Measurements from ENCODE around the gene CLIC1. TPM values are rescaled to one million over a fixed set of nuclear protein-coding genes. Genes with fewer than 3 reads are reported as not detected.

CLIC1 gene
- polyA plus RNA-seq, 3 donors = 268 to 296 (median 292) TPM

- no peak for DNase-seq (ENCODE audit: extremely low read depth in 1 of 11, low read depth in 9 of 11, low spot score in 4 of 11)
Measured at GRCh38 chr6:31691564-31692108, 44.7 kb downstream of the CLIC1 start.

GRCh38 chr6:31691078-31691463 is 45.3 kb downstream of the CLIC1 start:
- no peak for DNase-seq (ENCODE audit: extremely low read depth in 1 of 11, low read depth in 9 of 11, low spot score in 4 of 11)

GRCh38 chr6:31690231-31691077 is 45.9 kb downstream of the CLIC1 start:
- DNase-seq (ENCODE audit: extremely low read depth in 1 of 11, low read depth in 9 of 11, low spot score in 4 of 11) = no peak

GRCh38 chr6:31689249-31690110 is 46.9 kb downstream of the CLIC1 start:
- DNase-seq (ENCODE audit: extremely low read depth in 1 of 11, low read depth in 9 of 11, low spot score in 4 of 11) = no peak

- DNase-seq (ENCODE audit: extremely low read depth in 1 of 11, low read depth in 9 of 11, low spot score in 4 of 11) = no peak
Measured at GRCh38 chr6:31687860-31688693, 48.3 kb downstream of the CLIC1 start.

- no peak for DNase-seq (ENCODE audit: extremely low read depth in 1 of 11, low read depth in 9 of 11, low spot score in 4 of 11)
Measured at GRCh38 chr6:31687321-31687720, 49.0 kb downstream of the CLIC1 start.

- no peak for DNase-seq (ENCODE audit: extremely low read depth in 1 of 11, low read depth in 9 of 11, low spot score in 4 of 11)
Measured at GRCh38 chr6:31686483-31686882, 49.8 kb downstream of the CLIC1 start.

GRCh38 chr6:31683591-31683990 is 52.7 kb downstream of the CLIC1 start:
- no peak for DNase-seq (ENCODE audit: extremely low read depth in 1 of 11, low read depth in 9 of 11, low spot score in 4 of 11)

- peak in 2 of 11 donors; percentile 49 for DNase-seq (ENCODE audit: extremely low read depth in 1 of 11, low read depth in 9 of 11, low spot score in 4 of 11)
Measured at GRCh38 chr6:31681135-31681671, 55.1 kb downstream of the CLIC1 start.

Other genes starting within 250 kb of the CLIC1 start
- 1 to 10 TPM; 1.4 to 1.8 (median 1.5) TPM for gene MICB, start 238.4 kb downstream of the CLIC1 start, polyA plus RNA-seq (ENCODE audit: insufficient read length in 3 of 3)
- gene MCCD1, start 207.6 kb downstream of the CLIC1 start, polyA plus RNA-seq (ENCODE audit: insufficient read length in 3 of 3) = 10 to 100 TPM; 13.5 to 19.2 (median 17.9) TPM
- 100 to 1,000 TPM; 573 to 689 (median 586) TPM for gene DDX39B, start 194.5 kb downstream of the CLIC1 start, polyA plus RNA-seq (ENCODE audit: insufficient read length in 3 of 3)
- 10 to 100 TPM in 2 of 3 donors, 1 to 10 TPM in 1; 5.9 to 11.5 (median 11.0) TPM for gene ATP6V1G2, start 189.9 kb downstream of the CLIC1 start, polyA plus RNA-seq (ENCODE audit: insufficient read length in 3 of 3)
- 10 to 100 TPM; 17.0 to 28.4 (median 27.7) TPM for gene NFKBIL1, start 188.9 kb downstream of the CLIC1 start, polyA plus RNA-seq (ENCODE audit: insufficient read length in 3 of 3)
- gene LTA, start 164.2 kb downstream of the CLIC1 start, polyA plus RNA-seq (ENCODE audit: insufficient read length in 3 of 3) = under 1 TPM; 0.26 to 0.43 (median 0.33) TPM
- under 1 TPM; 0.18 to 0.40 (median 0.24) TPM for gene TNF, start 161.0 kb downstream of the CLIC1 start, polyA plus RNA-seq (ENCODE audit: insufficient read length in 3 of 3)
- gene LTB, start 154.1 kb downstream of the CLIC1 start, polyA plus RNA-seq (ENCODE audit: insufficient read length in 3 of 3) = 1 to 10 TPM in 2 of 3 donors, under 1 TPM in 1; 0.53 to 2.3 (median 2.2) TPM
- 1 to 10 TPM; 4.4 to 6.5 (median 6.3) TPM for gene LST1, start 150.3 kb downstream of the CLIC1 start, polyA plus RNA-seq (ENCODE audit: insufficient read length in 3 of 3)
- under 1 TPM in 2 of 3 donors, not detected in 1; 0.19 TPM for gene NCR3, start 143.5 kb downstream of the CLIC1 start, polyA plus RNA-seq (ENCODE audit: insufficient read length in 3 of 3)
- 10 to 100 TPM; 63.3 to 80.6 (median 78.2) TPM for gene AIF1, start 121.3 kb downstream of the CLIC1 start, polyA plus RNA-seq (ENCODE audit: insufficient read length in 3 of 3)
- gene PRRC2A, start 115.8 kb downstream of the CLIC1 start, polyA plus RNA-seq (ENCODE audit: insufficient read length in 3 of 3) = 100 to 1,000 TPM; 161 to 211 (median 207) TPM
- 100 to 1,000 TPM; 243 to 263 (median 257) TPM for gene BAG6, start 83.9 kb downstream of the CLIC1 start, polyA plus RNA-seq (ENCODE audit: insufficient read length in 3 of 3)
- 100 to 1,000 TPM; 105 to 114 (median 110) TPM for gene APOM, start 80.6 kb downstream of the CLIC1 start, polyA plus RNA-seq (ENCODE audit: insufficient read length in 3 of 3)
- gene C6orf47, start 75.8 kb downstream of the CLIC1 start, polyA plus RNA-seq (ENCODE audit: insufficient read length in 3 of 3) = 10 to 100 TPM; 17.3 to 22.9 (median 18.4) TPM
- gene GPANK1, start 71.5 kb downstream of the CLIC1 start, polyA plus RNA-seq (ENCODE audit: insufficient read length in 3 of 3) = 10 to 100 TPM; 28.1 to 33.1 (median 29.9) TPM
- gene CSNK2B, start 70.5 kb downstream of the CLIC1 start, polyA plus RNA-seq (ENCODE audit: insufficient read length in 3 of 3) = 100 to 1,000 TPM; 232 to 252 (median 246) TPM
- 10 to 100 TPM; 22.8 to 30.6 (median 25.3) TPM for gene LY6G5B, start 66.6 kb downstream of the CLIC1 start, polyA plus RNA-seq (ENCODE audit: insufficient read length in 3 of 3)
- gene LY6G5C, start 55.5 kb downstream of the CLIC1 start, polyA plus RNA-seq (ENCODE audit: insufficient read length in 3 of 3) = 1 to 10 TPM; 2.4 to 3.5 (median 3.4) TPM
- gene ABHD16A, start 33.2 kb downstream of the CLIC1 start, polyA plus RNA-seq (ENCODE audit: insufficient read length in 3 of 3) = 10 to 100 TPM; 52.4 to 70.9 (median 61.6) TPM
- gene LY6G6F, start 29.7 kb downstream of the CLIC1 start, polyA plus RNA-seq (ENCODE audit: insufficient read length in 3 of 3) = 1 to 10 TPM in 1 of 3 donors, under 1 TPM in 2; 0.44 to 1.2 (median 0.73) TPM
- gene LY6G6D, start 21.2 kb downstream of the CLIC1 start, polyA plus RNA-seq (ENCODE audit: insufficient read length in 3 of 3) = under 1 TPM in 1 of 3 donors, not detected in 2; 0.20 TPM
- under 1 TPM in 2 of 3 donors, not detected in 1; 0.26 to 0.41 TPM for gene LY6G6C, start 14.8 kb downstream of the CLIC1 start, polyA plus RNA-seq (ENCODE audit: insufficient read length in 3 of 3)
- gene MPIG6B, start 13.2 kb downstream of the CLIC1 start, polyA plus RNA-seq (ENCODE audit: insufficient read length in 3 of 3) = 1 to 10 TPM; 1.6 TPM
- gene DDAH2, start 7.2 kb downstream of the CLIC1 start, polyA plus RNA-seq (ENCODE audit: insufficient read length in 3 of 3) = 100 to 1,000 TPM; 152 to 237 (median 188) TPM
- gene MSH5, start 3.5 kb upstream of the CLIC1 start, polyA plus RNA-seq (ENCODE audit: insufficient read length in 3 of 3) = 10 to 100 TPM; 21.4 to 59.0 (median 22.1) TPM
- 10 to 100 TPM in 2 of 3 donors, 1 to 10 TPM in 1; 6.8 to 17.2 (median 10.0) TPM for gene SAPCD1, start 26.1 kb upstream of the CLIC1 start, polyA plus RNA-seq (ENCODE audit: insufficient read length in 3 of 3)
- 10 to 100 TPM in 1 of 3 donors, 1 to 10 TPM in 2; 7.3 to 13.9 (median 8.5) TPM for gene VWA7, start 40.8 kb upstream of the CLIC1 start, polyA plus RNA-seq (ENCODE audit: insufficient read length in 3 of 3)
- 10 to 100 TPM; 58.7 to 72.2 (median 61.2) TPM for gene VARS1, start 59.2 kb upstream of the CLIC1 start, polyA plus RNA-seq (ENCODE audit: insufficient read length in 3 of 3)
- 10 to 100 TPM; 72.1 to 90.4 (median 82.4) TPM for gene LSM2, start 70.4 kb upstream of the CLIC1 start, polyA plus RNA-seq (ENCODE audit: insufficient read length in 3 of 3)
- 1 to 10 TPM; 3.3 to 5.0 (median 4.0) TPM for gene HSPA1L, start 78.8 kb upstream of the CLIC1 start, polyA plus RNA-seq (ENCODE audit: insufficient read length in 3 of 3)
- gene HSPA1A, start 79.0 kb upstream of the CLIC1 start, polyA plus RNA-seq (ENCODE audit: insufficient read length in 3 of 3) = 100 to 1,000 TPM in 2 of 3 donors, 10 to 100 TPM in 1; 84.4 to 121 (median 116) TPM
- gene HSPA1B, start 91.2 kb upstream of the CLIC1 start, polyA plus RNA-seq (ENCODE audit: insufficient read length in 3 of 3) = 100 to 1,000 TPM; 119 to 167 (median 142) TPM
- 10 to 100 TPM; 74.6 to 79.3 (median 78.1) TPM for gene NEU1, start 126.3 kb upstream of the CLIC1 start, polyA plus RNA-seq (ENCODE audit: insufficient read length in 3 of 3)
- gene SLC44A4, start 142.5 kb upstream of the CLIC1 start, polyA plus RNA-seq (ENCODE audit: insufficient read length in 3 of 3) = 10 to 100 TPM; 40.7 to 82.8 (median 51.9) TPM
- 10 to 100 TPM; 74.6 to 98.4 (median 83.9) TPM for gene EHMT2, start 161.2 kb upstream of the CLIC1 start, polyA plus RNA-seq (ENCODE audit: insufficient read length in 3 of 3)
- 10 to 100 TPM; 23.4 to 35.5 (median 23.6) TPM for gene ZBTB12, start 165.6 kb upstream of the CLIC1 start, polyA plus RNA-seq (ENCODE audit: insufficient read length in 3 of 3)
- gene C2, start 191.2 kb upstream of the CLIC1 start, polyA plus RNA-seq (ENCODE audit: insufficient read length in 3 of 3) = 1 to 10 TPM; 3.0 to 4.2 (median 4.0) TPM
- 1 to 10 TPM; 5.2 to 8.7 (median 6.6) TPM for gene CFB, start 209.6 kb upstream of the CLIC1 start, polyA plus RNA-seq (ENCODE audit: insufficient read length in 3 of 3)
- 100 to 1,000 TPM in 1 of 3 donors, 10 to 100 TPM in 2; 89.5 to 103 (median 91.3) TPM for gene NELFE, start 222.4 kb upstream of the CLIC1 start, polyA plus RNA-seq (ENCODE audit: insufficient read length in 3 of 3)
- gene SKIC2, start 222.6 kb upstream of the CLIC1 start, polyA plus RNA-seq (ENCODE audit: insufficient read length in 3 of 3) = 10 to 100 TPM; 42.3 to 49.0 (median 47.7) TPM
- 10 to 100 TPM; 22.1 to 32.3 (median 31.7) TPM for gene DXO, start 235.6 kb upstream of the CLIC1 start, polyA plus RNA-seq (ENCODE audit: insufficient read length in 3 of 3)
- 10 to 100 TPM; 15.7 to 22.4 (median 22.4) TPM for gene C4A, start 245.5 kb upstream of the CLIC1 start, polyA plus RNA-seq (ENCODE audit: insufficient read length in 3 of 3)

All from renal cortex interstitium (tissue), 11 donors.